Progenitor cell of endocrine pancreas (in vitro differentiated cells): ENCODE data around the gene ERGIC2. TPM values are rescaled to one million over a fixed set of nuclear protein-coding genes. Genes with fewer than 3 reads are reported as not detected.
"Not testable (repeated sequence)": the region's sequence is repeated elsewhere in the genome, so short reads cannot be mapped to it uniquely, and the experiment has no call there.

Experiments used
- DNase-seq: peaks from one replicate; pipeline ENCODE4 v3.0.0; 2021; ENCODE audit warnings: low spot score; ENCODE audit not compliant: unreplicated experiment
- H3K27ac Mint-ChIP-seq: 2 replicates; pipeline ENCODE4 v1.8.0; 2021; ENCODE audit warnings: mild to moderate bottlenecking, moderate library complexity, mixed read lengths
- H3K27me3 Mint-ChIP-seq: 2 replicates; pipeline ENCODE4 v1.8.0; 2021; ENCODE audit warnings: mixed read lengths
- H3K36me3 Mint-ChIP-seq: 2 replicates; pipeline ENCODE4 v1.8.0; 2022; ENCODE audit warnings: mixed read lengths; ENCODE audit not compliant: insufficient read depth
- H3K4me1 Mint-ChIP-seq: 2 replicates; pipeline ENCODE4 v1.8.0; 2021; ENCODE audit warnings: low read depth, mixed read lengths
- H3K4me3 Mint-ChIP-seq: 2 replicates; pipeline ENCODE4 v1.8.0; 2021; ENCODE audit warnings: low read depth, mild to moderate bottlenecking, moderate library complexity, mixed read lengths
- H3K9me3 Mint-ChIP-seq: 2 replicates; pipeline ENCODE4 v1.8.0; 2021; ENCODE audit warnings: low read depth, mixed read lengths
- total RNA-seq: library from RNA; stranded (reverse); gene quantifications from 2 replicates; pipeline ENCODE4 v1.2.1, GENCODE V29; 2021
- TF ChIP-seq, protein P1 (sequence below): fragments of 200-600 bp; sonication (generic); IDR thresholded peaks from one replicate; pipeline ENCODE4 v1.5.0; 2021; ENCODE audit warnings: antibody characterized with exemption, mild to moderate bottlenecking; ENCODE audit not compliant: unreplicated experiment

Gene ERGIC2
- total RNA-seq, 1 donor from 2014 or later, result 115 TPM

DNA sequence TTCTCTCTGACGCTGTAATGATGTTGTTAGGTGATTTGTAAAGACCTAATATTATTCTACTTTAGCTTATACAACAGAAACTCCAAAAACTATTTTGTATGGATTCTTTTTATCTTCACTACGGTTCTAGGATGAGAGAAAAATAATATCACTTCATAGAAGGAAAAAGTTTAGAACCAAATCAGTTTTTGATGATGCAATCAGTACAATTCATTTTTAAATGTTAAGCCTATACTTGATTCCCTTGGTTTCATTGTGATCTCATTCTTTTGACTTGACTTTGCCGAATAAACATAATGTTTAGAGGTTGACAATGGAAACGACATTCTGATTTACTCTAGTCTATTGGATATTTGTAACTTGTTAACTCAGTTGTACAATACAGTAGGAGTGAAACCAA is 24.6 kb upstream of the ERGIC2 start:
- TF ChIP-seq, protein P1, sequence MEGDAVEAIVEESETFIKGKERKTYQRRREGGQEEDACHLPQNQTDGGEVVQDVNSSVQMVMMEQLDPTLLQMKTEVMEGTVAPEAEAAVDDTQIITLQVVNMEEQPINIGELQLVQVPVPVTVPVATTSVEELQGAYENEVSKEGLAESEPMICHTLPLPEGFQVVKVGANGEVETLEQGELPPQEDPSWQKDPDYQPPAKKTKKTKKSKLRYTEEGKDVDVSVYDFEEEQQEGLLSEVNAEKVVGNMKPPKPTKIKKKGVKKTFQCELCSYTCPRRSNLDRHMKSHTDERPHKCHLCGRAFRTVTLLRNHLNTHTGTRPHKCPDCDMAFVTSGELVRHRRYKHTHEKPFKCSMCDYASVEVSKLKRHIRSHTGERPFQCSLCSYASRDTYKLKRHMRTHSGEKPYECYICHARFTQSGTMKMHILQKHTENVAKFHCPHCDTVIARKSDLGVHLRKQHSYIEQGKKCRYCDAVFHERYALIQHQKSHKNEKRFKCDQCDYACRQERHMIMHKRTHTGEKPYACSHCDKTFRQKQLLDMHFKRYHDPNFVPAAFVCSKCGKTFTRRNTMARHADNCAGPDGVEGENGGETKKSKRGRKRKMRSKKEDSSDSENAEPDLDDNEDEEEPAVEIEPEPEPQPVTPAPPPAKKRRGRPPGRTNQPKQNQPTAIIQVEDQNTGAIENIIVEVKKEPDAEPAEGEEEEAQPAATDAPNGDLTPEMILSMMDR, result no peak
- Mint-ChIP-seq H3K27me3 (no peaks in the 10 kb centered on the region), H3K27ac (no peak overlapping the region), H3K36me3 (peaks cover 1% of the 10 kb centered on the region), H3K9me3 (peaks cover 17% of the 10 kb centered on the region), H3K4me1 (no peaks in the 10 kb centered on the region), H3K4me3 (no peak overlapping the region)
- DNase-seq, result no peak

DNA sequence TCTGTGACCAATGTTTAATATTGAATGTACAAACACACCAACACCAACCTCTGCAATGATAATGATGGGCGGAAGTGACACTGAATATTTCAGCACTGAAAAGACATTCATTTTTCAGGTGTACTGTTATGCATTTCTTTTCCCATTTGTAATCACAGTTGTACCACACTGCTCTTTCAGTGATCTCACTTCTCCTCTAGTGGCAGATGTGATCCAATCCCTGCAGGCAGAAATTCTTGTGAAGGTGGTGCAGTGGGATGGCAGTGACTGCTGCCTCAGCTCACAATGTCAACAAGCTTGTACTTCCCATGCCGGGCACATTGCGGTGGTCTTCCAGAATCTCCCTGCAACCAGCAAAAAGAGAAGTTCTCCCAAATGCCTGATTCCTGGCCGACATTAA is 23.0 kb upstream of the ERGIC2 start:
- Mint-ChIP-seq H3K36me3 (no peaks in the 10 kb centered on the region), H3K4me3 (no peak overlapping the region), H3K27ac (no peak overlapping the region), H3K27me3 (no peaks in the 10 kb centered on the region), H3K9me3 (peaks cover 1% of the 10 kb centered on the region), H3K4me1 (no peaks in the 10 kb centered on the region)
- no peak for DNase-seq
- TF ChIP-seq, protein P1, result no peak

DNA sequence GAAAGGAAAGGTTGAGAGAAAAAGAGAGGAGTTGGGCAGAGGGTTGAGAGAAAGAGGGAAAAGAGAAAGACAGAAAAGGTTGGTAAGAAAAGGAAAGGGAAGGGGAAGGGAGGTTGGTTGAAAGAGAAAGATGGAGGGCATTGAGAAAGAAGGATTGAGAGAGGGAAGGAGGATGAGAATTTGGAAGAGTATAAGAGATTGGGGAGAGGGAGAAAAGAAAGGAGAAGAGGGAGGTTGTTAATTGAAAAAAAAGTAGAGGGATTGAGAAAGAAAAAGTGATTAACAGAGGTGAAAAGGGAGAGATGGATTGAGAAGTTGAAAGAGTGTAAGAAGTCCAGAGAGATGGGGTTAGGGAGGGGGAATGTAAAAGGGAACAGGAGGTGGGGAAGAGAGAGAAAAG is 21.5 kb upstream of the ERGIC2 start:
- H3K9me3 Mint-ChIP-seq, result no peaks in the 10 kb centered on the region
- no peaks in the 10 kb centered on the region for H3K36me3 Mint-ChIP-seq
- no peak overlapping the region for H3K27ac Mint-ChIP-seq
- H3K4me3 Mint-ChIP-seq, result no peak overlapping the region
- no peaks in the 10 kb centered on the region for H3K4me1 Mint-ChIP-seq
- TF ChIP-seq, protein P1, result no peak
- H3K27me3 Mint-ChIP-seq, result no peaks in the 10 kb centered on the region
- no peak for DNase-seq

DNA sequence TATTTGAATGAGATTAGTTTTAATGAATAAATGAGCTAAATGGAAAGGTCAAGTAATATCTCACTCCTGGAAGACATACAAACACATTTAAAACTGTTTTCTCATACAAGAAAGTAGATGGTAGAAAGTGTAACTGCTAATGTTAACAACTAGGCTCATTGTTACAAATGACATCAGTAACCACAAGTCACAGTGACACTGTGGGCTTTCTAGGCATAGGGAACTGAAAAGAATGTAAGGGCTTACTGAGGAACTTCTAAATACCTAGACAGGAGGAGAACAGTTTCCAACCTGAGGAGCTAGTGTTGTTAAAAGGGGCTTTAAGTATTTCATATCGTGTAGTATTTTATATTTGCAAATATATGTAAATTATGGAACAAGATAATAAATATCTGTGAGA is 17.5 kb upstream of the ERGIC2 start:
- no peak overlapping the region for H3K4me3 Mint-ChIP-seq

DNA sequence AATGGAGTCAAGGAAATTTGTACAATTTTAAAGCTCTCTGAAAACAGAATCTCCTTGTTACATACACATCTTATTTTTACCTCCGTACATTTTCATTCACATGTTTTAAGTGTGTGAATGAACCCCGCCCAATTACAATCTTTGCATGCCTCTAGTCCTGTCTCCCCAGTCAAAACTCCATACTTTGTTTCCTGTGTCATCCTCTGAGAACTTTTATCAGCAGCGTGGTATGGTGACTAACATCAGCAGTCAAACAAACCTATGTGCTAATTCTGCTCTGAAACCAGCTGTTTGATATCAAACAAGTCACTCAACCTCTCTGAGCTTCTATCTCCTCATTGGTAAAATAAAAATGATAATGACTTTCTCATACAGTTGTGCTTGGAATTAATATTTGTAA is 15.8 kb upstream of the ERGIC2 start:
- H3K4me1 Mint-ChIP-seq, result no peaks in the 10 kb centered on the region
- H3K27ac Mint-ChIP-seq, result no peak overlapping the region
- H3K4me3 Mint-ChIP-seq, result no peak overlapping the region
- no peaks in the 10 kb centered on the region for H3K9me3 Mint-ChIP-seq
- TF ChIP-seq, protein P1, result no peak
- no peaks in the 10 kb centered on the region for H3K27me3 Mint-ChIP-seq
- H3K36me3 Mint-ChIP-seq, result no peaks in the 10 kb centered on the region
- DNase-seq, result no peak

More for the DNA sequence above, 17.5 kb upstream of the ERGIC2 start:
- Mint-ChIP-seq H3K9me3 (no peaks in the 10 kb centered on the region), H3K27ac (no peak overlapping the region), H3K4me1 (no peaks in the 10 kb centered on the region), H3K27me3 (no peaks in the 10 kb centered on the region), H3K36me3 (no peaks in the 10 kb centered on the region)
- DNase-seq, result no peak
- TF ChIP-seq, protein P1, result no peak

DNA sequence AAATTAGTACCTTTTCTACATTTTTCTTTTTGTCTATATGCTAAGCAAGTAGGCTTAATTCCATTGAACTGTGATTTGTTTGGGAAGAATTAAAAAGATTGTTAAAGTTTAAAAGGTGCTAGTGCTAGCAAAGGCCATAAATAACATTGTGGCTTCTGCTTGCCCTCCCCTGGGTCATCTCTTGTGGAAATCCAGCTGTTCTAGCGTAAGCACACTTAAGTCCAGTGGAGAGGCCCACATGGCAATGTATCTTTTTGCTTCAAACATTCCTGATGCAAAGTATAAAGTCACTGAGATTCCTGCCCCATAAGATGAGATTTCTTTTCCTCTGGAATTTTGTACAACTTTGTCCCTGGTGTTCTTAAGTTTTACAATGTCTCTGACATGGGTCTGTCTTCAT is 14.4 kb upstream of the ERGIC2 start:
- TF ChIP-seq, protein P1, result no peak
- no peaks in the 10 kb centered on the region for H3K4me1 Mint-ChIP-seq
- H3K9me3 Mint-ChIP-seq, result no peaks in the 10 kb centered on the region
- H3K4me3 Mint-ChIP-seq, result no peak overlapping the region
- no peak overlapping the region for H3K27ac Mint-ChIP-seq
- no peaks in the 10 kb centered on the region for H3K36me3 Mint-ChIP-seq
- DNase-seq, result no peak
- H3K27me3 Mint-ChIP-seq, result no peaks in the 10 kb centered on the region

DNA sequence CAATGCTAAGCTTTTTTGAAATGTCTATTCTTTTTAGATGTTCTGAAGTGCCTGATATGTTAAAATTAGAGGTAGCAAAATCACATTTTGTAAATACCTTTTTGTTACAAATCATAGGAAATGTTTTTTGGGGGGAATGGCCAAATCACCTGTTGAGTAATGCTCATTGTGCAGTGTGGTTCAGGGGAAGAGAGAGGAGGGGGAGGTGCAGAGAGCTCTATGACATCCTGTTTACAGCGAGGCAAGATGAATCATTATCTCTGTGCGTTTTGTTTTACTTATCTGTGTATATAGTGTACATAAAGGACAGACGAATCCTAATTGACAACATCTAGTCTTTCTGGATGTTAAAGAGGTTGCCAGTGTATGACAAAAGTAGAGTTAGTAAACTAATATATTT is 9.4 kb upstream of the ERGIC2 start:
- not testable (repeated sequence) for H3K4me3 Mint-ChIP-seq, DNase-seq, H3K27ac Mint-ChIP-seq, H3K9me3 Mint-ChIP-seq, H3K4me1 Mint-ChIP-seq, H3K36me3 Mint-ChIP-seq, H3K27me3 Mint-ChIP-seq
